NCI-H146 (cell line): ENCODE results near the gene VEGFD.

Experiments
- DNase-seq: peaks from one replicate; lab custom pipeline; 2025; lab: John Stamatoyannopoulos, UW

Gene VEGFD

GRCh38 chrX:15384304-15384703, at the start of gene VEGFD:
VEGFD (minus strand) TSS chrX:15384413; CDS start chrX:15383946, 467 bp downstream.
- DNase-seq = no peak

- no peak for DNase-seq
Measured at GRCh38 chrX:15430584-15430983, 46.4 kb upstream of the VEGFD start.

GRCh38 chrX:15430076-15430475, 45.9 kb upstream of the VEGFD start:
- DNase-seq = no peak

- no peak for DNase-seq
Measured at GRCh38 chrX:15425024-15425423, 40.8 kb upstream of the VEGFD start.

- no peak for DNase-seq
Measured at GRCh38 chrX:15418707-15419181, 34.5 kb upstream of the VEGFD start.

- no peak for DNase-seq
Measured at GRCh38 chrX:15418041-15418706, 34.0 kb upstream of the VEGFD start.

- no peak for DNase-seq
Measured at GRCh38 chrX:15416133-15416993, 32.1 kb upstream of the VEGFD start.

GRCh38 chrX:15413101-15413500, 28.9 kb upstream of the VEGFD start:
- DNase-seq = no peak

- DNase-seq = no peak
Measured at GRCh38 chrX:15410947-15411346, 26.7 kb upstream of the VEGFD start.

- no peak for DNase-seq
Measured at GRCh38 chrX:15410430-15410829, 26.2 kb upstream of the VEGFD start.

- DNase-seq = no peak
Measured at GRCh38 chrX:15405846-15406245, 21.6 kb upstream of the VEGFD start.

- no peak for DNase-seq
Measured at GRCh38 chrX:15404401-15405096, 20.3 kb upstream of the VEGFD start.

GRCh38 chrX:15401378-15401777, 17.2 kb upstream of the VEGFD start:
- DNase-seq = no peak

- no peak for DNase-seq
Measured at GRCh38 chrX:15399962-15400391, 15.8 kb upstream of the VEGFD start.

- DNase-seq = no peak
Measured at GRCh38 chrX:15398874-15399273, 14.7 kb upstream of the VEGFD start.

- DNase-seq = no peak
Measured at GRCh38 chrX:15395789-15396188, 11.6 kb upstream of the VEGFD start.

- DNase-seq = no peak
Measured at GRCh38 chrX:15391850-15392249, 7.6 kb upstream of the VEGFD start.

GRCh38 chrX:15382813-15383212, 1.4 kb downstream of the VEGFD start:
- DNase-seq = no peak

- DNase-seq = no peak
Measured at GRCh38 chrX:15376956-15377355, 7.3 kb downstream of the VEGFD start.

- no peak for DNase-seq
Measured at GRCh38 chrX:15373976-15374375, 10.2 kb downstream of the VEGFD start.

- no peak for DNase-seq
Measured at GRCh38 chrX:15366506-15367352, 17.5 kb downstream of the VEGFD start.

- DNase-seq = no peak
Measured at GRCh38 chrX:15359701-15360100, 24.5 kb downstream of the VEGFD start.
